GM21515 (cell line): ENCODE measurements around the gene ITPR2.

Source experiments
- ATAC-seq: cut with Tn5 transposase; IDR thresholded peaks from one replicate; pipeline ENCODE4 v1.9.1; 2021; ENCODE audit not compliant: unreplicated experiment

Gene ITPR2

DNA sequence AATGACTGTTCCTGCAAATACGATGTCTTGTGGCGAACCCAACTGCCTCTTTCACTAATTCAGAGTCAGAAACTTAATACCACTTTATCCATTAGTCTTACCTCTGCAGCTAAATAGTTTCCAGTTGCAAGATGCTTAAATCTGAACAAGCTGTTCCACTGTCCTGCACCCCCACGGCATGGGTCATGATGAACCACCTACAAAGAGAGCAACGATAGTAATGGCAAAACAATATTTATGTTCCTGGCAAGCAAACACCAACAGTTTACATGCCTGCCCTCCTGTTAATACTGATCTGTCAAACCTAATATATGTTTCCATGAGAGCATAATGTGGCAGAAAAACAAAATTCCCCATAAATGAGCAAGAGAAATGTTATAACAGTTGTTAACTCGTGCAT, 121.9 kb downstream of the ITPR2 start:
- ATAC-seq = no peak

DNA sequence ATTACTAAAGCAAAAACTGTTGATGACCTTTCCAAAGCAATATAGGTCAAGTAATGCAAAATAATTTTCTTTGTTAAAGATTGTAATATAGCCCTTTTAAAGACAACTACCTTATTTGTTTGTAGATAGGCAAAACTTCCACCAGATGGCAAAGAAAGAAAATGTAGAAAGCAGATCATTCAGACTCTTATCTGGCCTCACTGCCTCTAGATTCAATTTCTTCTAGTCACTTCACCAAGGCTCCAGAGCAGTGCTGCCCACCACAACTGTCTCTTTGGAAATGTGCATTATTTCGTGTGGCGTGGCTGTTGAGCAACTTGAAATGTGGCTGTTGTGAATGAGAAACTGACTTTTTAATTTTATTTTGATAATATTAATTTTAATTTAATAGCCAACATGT, 127.1 kb downstream of the ITPR2 start:
- ATAC-seq = no peak

DNA sequence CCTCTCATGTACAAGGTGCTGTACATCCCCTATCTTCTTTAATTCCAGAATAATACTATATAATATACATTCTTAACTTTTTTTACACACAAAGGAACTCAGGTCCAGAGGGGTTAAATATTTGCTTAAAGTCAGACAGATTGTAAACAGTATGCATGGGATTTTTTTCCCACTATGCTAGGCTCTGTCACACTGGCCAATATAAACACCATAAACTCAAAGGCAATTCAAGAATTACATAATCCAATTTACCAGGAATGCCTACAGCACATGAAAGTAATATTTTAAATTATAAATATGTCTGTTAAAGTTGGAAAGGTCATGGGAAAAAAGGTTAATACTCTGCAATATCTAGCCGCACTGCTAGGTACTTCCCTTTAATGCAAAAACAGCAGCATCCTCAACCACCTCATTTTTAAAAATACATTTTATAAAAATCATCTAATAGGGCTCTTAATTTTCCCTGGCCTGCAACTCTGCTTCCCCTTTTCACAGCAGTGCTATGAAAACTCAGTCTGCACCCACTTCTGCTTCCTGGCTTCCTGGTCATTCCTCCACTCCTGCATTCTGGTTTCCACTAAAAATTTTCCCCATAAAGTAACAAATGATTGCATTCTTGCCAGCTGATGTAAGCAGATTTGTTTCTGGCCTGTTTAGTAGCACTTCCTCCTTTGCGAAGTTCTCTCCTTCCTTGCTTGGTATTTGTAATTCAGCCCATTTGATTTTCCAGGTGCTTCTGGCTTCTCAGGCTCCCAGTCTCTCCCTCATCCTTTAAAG, 128.1 kb downstream of the ITPR2 start:
- ATAC-seq = no peak

DNA sequence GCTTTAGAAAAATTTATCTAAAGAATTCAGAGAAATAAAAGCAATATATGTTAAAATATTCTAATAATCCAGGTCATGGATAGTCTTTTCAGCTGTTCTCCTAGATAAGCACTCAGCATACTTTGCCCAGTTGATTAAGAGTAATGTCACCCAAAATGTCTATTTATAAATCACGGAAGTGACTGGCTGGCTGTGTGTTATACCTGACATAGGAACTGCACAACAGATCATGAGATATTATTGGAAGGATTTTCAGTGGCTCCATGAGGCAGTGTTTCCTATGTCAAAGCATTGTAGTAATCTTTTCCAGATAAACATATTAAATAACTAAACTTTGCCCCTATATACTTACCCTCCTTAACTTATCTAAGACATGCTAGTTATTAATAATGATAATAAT, 128.8 kb downstream of the ITPR2 start:
- no peak for ATAC-seq

DNA sequence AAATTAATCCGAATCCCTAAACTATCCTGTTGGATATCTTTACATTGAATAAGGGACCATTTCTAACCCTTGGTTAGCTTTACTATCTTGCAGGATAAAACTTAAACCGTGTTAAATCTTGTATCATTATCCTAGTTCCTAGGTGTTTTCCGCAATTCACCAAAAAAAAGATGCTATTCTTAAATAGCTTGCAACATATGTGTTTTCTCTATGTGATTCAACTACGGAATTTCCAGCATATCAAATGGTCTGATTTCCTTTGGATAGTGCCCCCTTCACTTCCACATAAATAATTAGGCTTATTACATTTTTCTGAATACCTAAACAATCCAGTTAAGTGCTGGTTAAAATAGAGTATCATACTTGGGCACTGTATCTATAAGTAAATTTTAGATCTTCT, 130.3 kb downstream of the ITPR2 start:
- ATAC-seq = no peak

DNA sequence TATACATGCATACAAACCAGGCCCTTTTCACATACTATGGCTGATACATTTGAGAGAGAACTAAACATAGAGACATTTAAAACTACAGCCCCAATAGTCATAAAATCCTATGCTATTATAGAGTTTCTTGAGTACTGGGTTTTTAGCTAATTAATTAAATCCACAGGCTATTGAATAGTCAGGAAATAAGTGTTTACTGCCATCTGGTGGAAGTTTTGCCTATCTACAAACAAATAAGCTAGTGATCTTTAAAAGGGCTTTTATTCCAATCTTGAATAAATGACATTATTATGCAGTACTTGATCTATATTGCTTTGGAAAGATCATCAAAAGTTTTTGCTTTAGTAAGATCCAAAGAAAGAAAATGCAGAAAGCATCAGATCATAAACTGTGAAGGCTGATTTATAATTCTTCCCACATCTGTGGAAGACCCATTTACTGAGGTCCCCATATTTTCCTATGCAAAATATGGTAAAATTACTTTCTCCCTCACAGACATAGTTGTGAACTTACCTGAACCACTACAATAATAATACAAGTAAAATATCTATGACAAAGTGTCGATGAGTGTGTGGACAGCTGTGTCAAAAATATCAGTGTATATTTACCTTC, 131.3 kb downstream of the ITPR2 start:
- no peak for ATAC-seq

DNA sequence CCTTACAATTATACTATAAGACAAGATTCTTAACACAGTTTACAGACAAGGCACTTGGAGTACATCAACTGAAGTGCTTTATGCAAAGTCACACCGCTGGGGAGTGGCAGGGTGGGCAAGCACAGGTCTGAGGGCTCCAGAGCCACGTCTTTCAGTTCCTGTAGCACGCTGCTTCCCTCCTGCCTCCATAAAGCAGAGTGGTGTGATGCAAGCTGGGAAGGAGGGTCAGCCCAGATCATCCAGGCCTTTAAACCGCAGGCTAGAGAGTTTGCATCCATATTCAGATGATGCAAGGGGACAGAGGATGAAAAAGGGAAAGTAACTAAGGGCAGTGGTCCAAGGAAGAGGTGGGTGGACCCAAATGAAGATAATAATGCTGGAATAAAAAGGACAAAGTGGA, 132.6 kb downstream of the ITPR2 start:
- ATAC-seq = no peak

DNA sequence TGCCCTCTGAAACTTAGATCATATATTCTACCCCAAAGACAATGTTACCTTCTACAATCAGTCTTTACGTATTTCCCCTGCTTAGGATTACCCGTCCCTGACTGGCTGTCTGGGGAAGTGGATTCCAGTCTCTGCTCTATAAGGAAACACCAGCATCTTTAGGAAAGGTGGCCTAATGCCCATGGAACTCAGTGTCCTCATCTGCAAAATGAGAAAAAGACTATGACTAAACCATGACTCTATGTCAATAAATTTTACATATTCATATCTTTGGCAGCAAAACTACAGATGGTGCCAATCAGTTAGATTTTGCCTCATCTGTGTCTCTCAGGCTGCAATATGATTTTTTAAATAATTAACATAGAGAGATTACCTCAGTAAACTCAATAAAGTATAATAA, 133.8 kb downstream of the ITPR2 start:
- no peak for ATAC-seq

DNA sequence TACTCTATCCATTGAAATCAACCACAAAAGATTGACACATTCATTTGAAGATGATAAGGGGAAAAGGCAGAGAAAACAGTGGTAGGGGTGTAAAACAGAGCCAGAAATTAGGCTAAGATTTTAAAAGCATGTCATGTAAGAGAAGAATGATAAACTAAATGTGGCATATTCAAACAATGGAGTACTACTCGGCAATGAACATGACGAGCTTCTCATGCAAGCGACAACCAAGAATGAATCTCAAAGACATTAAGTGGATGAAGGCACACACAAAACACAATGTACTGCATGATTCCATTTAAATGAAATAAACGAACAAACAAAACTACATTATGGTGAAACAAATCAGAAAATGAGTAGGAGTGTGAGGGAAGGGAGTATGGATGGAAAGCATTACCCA, 134.8 kb downstream of the ITPR2 start:
- no peak for ATAC-seq

DNA sequence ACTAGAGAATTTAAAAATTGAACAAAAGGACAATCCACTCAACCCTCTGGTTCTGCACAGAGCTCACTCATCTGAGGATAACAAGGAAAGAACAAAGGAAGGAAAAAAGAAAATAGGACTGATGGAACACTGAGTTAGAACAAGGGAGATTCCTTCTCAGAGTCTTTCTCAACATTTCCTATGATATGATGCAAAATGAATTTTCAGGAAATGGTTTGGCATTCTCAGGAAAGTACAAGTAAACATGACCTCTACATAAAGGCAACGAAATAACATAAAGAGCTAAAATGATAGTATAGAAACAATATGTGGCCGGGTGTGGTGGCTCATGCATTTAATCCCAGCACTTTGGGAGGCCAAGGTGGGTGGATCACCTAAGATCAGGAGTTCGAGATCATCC, 135.8 kb downstream of the ITPR2 start:
- ATAC-seq = no peak

DNA sequence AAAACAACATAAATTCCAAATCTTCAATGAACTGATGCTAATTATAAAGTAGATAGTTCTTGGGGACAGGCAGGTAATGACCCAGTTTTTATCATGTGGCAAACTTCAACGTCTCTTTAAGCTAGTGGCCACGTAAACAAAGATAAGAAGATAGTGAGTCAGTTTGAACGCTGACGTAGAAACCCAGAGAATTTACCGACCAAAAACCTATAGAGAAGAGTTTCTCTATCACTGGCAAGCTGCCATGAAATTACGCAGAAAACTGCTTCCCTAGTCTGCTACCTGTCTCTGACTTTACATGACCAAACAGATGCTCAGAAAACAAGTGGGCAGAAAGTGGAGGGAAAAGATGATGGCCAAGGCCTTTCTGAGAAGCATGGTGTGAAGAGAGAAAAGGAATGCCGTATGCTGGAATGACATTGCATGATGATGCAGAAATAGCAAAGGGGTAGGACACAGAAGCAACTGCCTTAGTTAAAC, 136.3 kb downstream of the ITPR2 start:
- no peak for ATAC-seq

DNA sequence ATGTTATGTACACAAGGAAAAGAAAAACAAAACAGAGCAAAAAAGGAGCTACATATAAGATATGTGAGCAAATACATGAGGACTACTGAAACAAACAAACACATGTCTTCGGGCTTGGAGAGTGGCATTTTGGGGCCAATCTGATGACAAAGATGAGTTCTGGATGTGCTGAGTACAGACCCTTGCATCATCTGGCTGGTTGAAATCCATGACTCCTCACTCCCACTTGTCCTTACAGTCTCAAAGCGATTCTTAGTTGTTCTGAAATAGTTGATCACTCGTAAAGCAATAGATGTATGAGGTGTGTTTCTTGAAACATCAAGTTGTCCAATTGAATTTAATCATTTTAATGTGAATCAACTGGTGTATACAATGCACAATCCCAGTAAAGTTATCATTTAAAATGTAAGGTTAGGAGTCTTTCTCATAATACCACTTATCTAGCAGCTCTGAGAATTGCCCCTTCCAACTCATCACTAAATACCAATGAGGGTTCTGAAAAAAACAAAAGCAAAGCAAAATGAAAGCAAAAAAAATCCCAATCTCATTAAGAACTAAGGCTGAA, 136.9 kb downstream of the ITPR2 start:
- ATAC-seq = no peak

DNA sequence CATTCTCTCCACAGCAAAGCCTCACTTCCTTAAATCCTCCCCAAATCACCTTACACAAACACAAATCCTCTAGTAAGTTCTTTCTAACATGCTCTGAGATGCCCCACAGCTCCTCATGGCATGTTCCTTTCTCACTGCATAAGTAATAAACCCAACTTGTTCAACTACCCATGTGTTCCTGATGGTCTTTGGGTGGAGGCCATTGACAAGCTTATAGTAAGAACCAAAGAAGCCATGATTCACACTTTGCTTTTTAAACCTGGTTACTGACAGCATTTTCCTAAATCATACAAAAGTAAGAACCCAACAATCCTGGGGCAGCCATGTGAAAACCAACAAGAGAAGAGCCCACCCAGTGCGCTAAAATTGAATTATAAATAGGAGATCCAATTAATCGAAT, 138.6 kb downstream of the ITPR2 start:
- no peak for ATAC-seq

DNA sequence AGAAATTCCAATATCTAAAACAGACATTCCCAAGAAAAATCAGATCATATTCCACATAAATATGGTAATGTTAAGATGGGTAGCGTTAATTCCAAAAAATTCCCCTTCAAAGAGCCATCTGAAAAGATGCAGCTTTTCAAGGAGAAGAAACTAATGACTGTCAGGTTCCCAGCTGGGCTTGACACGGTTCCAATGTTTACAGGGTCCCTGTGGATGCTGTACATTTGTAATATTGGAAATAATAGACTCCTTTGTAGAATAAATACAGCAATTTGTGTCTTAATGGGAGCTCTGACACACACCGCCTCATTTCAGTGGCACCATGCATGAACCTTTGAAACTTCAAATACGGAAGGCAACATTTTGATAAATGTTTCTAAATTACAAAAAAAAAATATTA, 140.6 kb downstream of the ITPR2 start:
- ATAC-seq = no peak

DNA sequence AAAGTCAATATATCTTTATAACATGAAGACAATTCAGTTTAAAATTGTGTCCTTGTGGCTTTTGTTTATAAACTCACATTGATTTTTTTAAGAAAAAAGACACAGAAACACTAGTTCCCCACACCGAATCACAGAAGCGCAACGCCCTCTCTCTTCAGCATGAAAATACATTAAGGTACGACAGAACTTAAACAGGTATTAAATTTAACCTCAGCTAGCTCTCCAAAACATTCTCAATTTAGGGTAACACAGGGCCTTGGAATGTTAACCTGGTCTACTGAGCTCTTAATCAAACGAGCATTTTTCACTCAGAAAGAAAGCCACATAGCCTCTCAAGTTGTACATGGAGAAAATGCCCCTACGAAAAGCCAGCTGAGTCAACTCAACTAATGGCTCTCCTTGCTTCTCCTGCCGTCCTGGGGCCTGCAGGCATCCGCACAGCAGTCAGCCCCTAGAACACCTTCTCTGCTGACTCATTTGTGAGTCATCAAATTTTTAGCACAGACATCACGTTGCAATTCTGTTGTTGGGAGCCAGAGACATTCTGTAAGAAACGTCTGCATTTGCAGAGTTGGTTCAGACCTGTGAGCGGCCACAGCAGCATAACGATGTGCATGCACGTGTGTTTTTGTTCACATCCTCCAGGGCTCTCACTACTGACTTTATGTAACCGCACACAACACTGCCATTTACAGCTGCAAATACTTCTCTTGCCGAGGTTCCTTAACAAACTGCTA, 141.6 kb downstream of the ITPR2 start:
- no peak for ATAC-seq

DNA sequence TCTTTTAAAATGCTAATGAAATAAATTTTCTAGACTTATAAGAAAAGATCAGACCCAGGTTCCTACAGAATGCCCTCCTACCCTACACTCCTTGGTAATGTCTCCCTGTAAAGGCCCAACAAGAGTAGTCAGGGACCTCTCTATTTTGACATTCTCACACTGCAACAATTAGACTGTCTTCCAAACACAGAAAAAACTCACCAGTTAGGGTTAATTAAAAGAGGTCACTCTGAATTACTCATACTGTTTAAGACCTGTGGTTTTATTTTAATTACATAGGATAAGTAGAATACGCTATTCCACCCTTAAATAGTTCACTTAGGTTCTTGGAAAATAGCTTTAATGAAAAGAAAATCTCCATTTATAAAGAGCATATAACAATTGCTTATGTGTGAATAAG, 142.4 kb downstream of the ITPR2 start:
- no peak for ATAC-seq

DNA sequence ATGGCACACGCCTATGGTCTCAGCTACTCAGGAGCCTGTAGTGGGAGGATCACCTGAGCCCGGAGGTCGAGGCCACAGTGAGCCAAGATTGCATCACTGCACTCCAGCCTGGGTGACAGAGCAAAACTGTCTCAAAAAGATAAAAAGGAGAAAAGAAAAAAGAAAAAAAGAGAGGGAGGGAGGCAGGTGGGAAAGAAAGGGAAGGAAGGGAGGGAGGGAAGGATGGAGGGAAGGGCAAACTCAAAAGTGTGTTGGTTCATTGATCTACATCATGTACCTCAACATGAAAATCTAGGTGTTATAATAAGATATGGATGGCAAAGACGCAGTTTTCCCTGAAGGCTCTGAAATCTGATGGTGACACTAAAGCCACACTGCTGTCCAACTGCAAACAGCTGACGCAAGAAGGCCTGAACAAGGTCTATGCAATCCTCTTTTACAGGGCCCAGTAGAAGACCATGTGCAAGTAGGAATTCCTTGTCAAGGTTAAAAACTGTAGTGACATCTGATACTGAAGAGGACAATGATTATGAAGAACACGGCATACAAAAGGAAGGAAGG, 143.6 kb downstream of the ITPR2 start:
- no peak for ATAC-seq

DNA sequence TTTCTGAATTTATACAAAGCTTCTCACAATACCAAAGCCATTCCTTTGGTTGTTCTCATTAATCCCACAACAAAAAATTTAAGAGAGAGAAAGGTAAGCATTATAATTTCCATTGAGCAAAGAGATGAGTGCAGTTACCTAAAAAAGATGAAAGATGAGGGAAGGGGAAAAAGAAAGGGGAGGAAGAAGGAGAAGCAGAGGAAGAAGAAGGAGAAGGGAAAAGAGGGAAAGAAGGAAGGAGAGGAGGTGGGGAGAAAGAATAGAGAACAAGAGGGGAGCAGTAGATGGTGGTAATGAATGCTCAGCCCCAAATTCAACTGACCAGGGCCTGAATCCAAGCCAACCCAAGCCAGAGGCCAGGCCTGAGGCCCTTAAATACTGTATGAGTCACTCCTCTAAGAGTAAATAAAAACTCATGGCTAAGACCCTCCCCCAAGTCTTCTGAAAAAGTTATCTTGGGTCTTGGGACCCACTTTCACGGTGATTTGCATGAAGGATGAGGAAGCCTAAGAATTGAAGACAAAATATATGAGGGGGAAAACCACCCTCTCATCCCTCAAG, 144.6 kb downstream of the ITPR2 start:
- no peak for ATAC-seq

DNA sequence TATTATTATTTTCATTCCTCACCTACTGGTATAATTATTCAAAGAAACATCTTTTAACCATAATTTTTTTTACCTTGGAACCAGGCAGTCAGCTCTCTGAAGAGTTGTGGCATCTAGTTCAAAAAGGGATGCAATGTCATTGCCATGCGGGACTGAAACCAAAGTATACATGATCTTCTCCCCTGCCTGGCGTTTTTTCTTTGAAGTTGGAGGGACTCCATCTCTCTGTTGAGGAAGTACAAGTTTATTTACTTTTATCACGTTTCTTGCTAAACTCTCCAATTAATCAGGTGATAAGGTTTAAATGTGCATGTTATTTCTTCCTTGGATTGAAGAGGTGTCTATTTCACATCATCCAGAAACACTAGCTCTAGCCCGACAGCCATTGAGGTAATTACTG, 146.6 kb downstream of the ITPR2 start:
- no peak for ATAC-seq

DNA sequence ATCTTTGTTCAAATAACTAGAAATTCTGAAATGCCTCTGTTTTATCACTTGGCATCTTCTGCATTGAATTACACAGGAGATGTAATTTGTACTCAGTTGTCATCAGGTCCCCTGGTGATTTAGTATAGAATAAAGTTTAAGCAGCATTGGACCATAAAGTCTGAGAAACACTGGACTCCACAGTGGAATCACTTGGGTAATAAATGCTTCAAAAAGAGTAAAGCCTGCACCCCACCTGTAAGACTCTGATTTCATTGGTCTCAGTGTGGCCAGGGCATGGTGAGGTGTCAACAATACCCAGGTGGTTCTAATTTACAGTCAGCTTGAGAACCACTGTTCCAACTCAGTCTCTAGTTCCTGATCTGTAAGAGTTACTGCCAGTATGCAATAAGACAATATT, 148.9 kb downstream of the ITPR2 start:
- no peak for ATAC-seq

DNA sequence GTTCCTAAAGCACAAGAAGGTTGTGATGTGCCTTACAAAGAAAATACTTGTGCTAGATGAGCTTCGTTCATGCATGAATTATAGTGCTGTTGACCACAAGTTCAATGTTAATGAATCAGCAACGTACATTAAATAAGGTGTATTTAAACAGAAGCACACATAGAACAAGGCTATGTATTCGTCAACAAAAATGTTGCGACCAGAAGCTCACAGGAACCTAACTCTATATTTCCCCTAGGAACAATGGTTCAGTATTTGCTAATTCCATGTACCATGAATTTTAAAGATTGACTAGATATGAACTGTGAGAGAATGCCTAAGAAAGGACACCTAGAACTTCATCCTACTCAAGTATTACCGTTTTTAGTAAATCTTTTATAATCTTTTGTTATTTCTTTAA, 149.6 kb downstream of the ITPR2 start:
- no peak for ATAC-seq
